OCI-LY7 (cell line): ENCODE measurements around the gene OSBPL3. TPM values are rescaled to one million over a fixed set of nuclear protein-coding genes. Genes with fewer than 3 reads are reported as not detected.

ENCODE experiments used
- BruUV-seq: library from RNA; stranded (reverse); fragments of 400-500 nt; replicated peaks from 2 replicates; lab custom pipeline; 2021; lab: Mats Ljungman, UMichigan
- CTCF ChIA-PET: fragments of 300-600 bp; sonication (Branson Sonifier 250); formaldehyde crosslinking; loops from one replicate; lab custom pipeline; 2022; ENCODE audit warnings: antibody characterized with exemption; ENCODE audit not compliant: unreplicated experiment; lab: Charles Lee
- POLR2A ChIA-PET: fragments of 300-600 bp; sonication (Branson Sonifier 250); formaldehyde crosslinking; loops from one replicate; lab custom pipeline; 2022; ENCODE audit warnings: antibody characterized with exemption; lab: Charles Lee
- DNase-seq: peaks from one replicate; pipeline ENCODE4 v3.0.0-alpha.2; 2015; ENCODE audit warnings: low spot score
- H2AFZ ChIP-seq: fragments of 200-600 bp; sonication (generic), shearing (Covaris generic); 2 replicates; pipeline ENCODE4 v1.6.1; 2014; ENCODE audit warnings: mild to moderate bottlenecking, antibody characterized with exemption, low read length, moderate library complexity
- H3K27ac ChIP-seq: fragments of 200-600 bp; sonication (generic); 2 replicates; pipeline ENCODE4 v1.5.1; 2014; ENCODE audit warnings: mixed run types, low read depth, mild to moderate bottlenecking, moderate library complexity, low read length, inconsistent platforms; ENCODE audit not compliant: poor library complexity, severe bottlenecking
- H3K36me3 ChIP-seq: fragments of 200-600 bp; sonication (generic); 2 replicates; pipeline ENCODE4 v1.6.1; 2014; ENCODE audit warnings: mild to moderate bottlenecking, antibody characterized with exemption, low read length, moderate library complexity, mixed read lengths; ENCODE audit not compliant: insufficient read depth
- H3K4me1 ChIP-seq: fragments of 200-600 bp; sonication (generic); 2 replicates; pipeline ENCODE4 v1.5.1; 2014; ENCODE audit warnings: mild to moderate bottlenecking, low read length; ENCODE audit not compliant: insufficient read depth, poor library complexity, severe bottlenecking
- H3K4me2 ChIP-seq: fragments of 200-600 bp; sonication (generic); 2 replicates; pipeline ENCODE4 v1.6.1; 2014; ENCODE audit warnings: mild to moderate bottlenecking, low read length
- H3K4me3 ChIP-seq: fragments of 200-600 bp; sonication (generic); 2 replicates; pipeline ENCODE4 v1.5.1; 2014; ENCODE audit warnings: mild to moderate bottlenecking, low read depth, low read length; ENCODE audit not compliant: poor library complexity, severe bottlenecking
- H3K79me2 ChIP-seq: fragments of 200-600 bp; sonication (generic); 2 replicates; pipeline ENCODE4 v1.6.1; 2016; ENCODE audit warnings: low read depth, mild to moderate bottlenecking, low read length, moderate library complexity, mixed read lengths; ENCODE audit not compliant: insufficient read depth
- H3K9me2 ChIP-seq: fragments of 200-600 bp; sonication (generic); 2 replicates; pipeline ENCODE4 v1.6.1; 2016; ENCODE audit warnings: mild to moderate bottlenecking, low read length, mixed read lengths; ENCODE audit not compliant: insufficient read depth
- H3K9me3 ChIP-seq: fragments of 200-600 bp; sonication (generic); 2 replicates; pipeline ENCODE4 v1.6.1; 2014; ENCODE audit warnings: mild to moderate bottlenecking, mixed run types, low read length, mixed read lengths
- H4K20me1 ChIP-seq: fragments of 200-600 bp; sonication (generic); 2 replicates; pipeline ENCODE4 v1.6.1; 2014; ENCODE audit warnings: mild to moderate bottlenecking, antibody characterized with exemption, low read length, moderate library complexity, mixed read lengths; ENCODE audit not compliant: insufficient read depth
- EZH2phosphoT487 ChIP-seq: fragments of 200-600 bp; sonication (generic); IDR thresholded peaks from 2 replicates; pipeline ENCODE4 v1.6.1; 2018; ENCODE audit warnings: low read depth, borderline replicate concordance, mild to moderate bottlenecking, mixed run types, antibody characterized with exemption, low read length, moderate library complexity, mixed read lengths
- intact Hi-C: fragments of 100-400 bp; cut with micrococcal nuclease; formaldehyde crosslinking; loops from one replicate; pipeline ENCODE4 v1.10.0; 2022; ENCODE audit not compliant: unreplicated experiment
- total RNA-seq, 2 experiments: library from RNA; depleted of rRNA in 1 of 2; stranded (reverse); fragments of >200 nt in 1 of 2; shearing (Covaris generic) in 1 of 2; gene quantifications; 2 replicates each; pipeline ENCODE4 v1.2.3, GENCODE V29; 2014 to 2022
- TF ChIP-seq, protein P1 (sequence below): fragments of 200-600 bp; sonication (generic); conservative IDR thresholded peaks from 2 replicates; pipeline ENCODE4 v1.5.1; 2014; ENCODE audit warnings: mild to moderate bottlenecking, antibody characterized with exemption, low read length, moderate library complexity, mixed read lengths

Gene OSBPL3
- total RNA-seq, 2 experiments from 2014 or later, result 28.7 to 79.9 TPM

- DNase-seq, result no peak
- H3K9me2 ChIP-seq, result no peaks in the 10 kb centered on the region
- intact Hi-C loops, result loop anchor here (2.0 kb wide), 1 partner anchor 46 kb away; no protein-coding TSS in a partner anchor
- peaks cover 21% of the 10 kb centered on the region for H3K9me3 ChIP-seq
- BruUV-seq, result no TSS peak
- peaks cover 56% of the 10 kb centered on the region for H3K36me3 ChIP-seq
- peak overlapping the region; percentile 89 for H3K4me2 ChIP-seq
- peaks cover 13% of the 10 kb centered on the region; the same call in 1 of the 2 replicates for H4K20me1 ChIP-seq
- H3K27ac ChIP-seq, result peak overlapping the region; percentile 87
- peak overlapping the region; percentile 59 for H3K4me3 ChIP-seq
- no peak overlapping the region for H2AFZ ChIP-seq
- CTCF ChIA-PET, result interaction anchor here (1.7 kb wide), 1 partner anchor 15 kb away, joined by 5 read pairs; no protein-coding TSS in a partner anchor
- POLR2A ChIA-PET, result interaction anchor here (0.9 to 3.2 kb wide), 16 partner anchors 9 to 112 kb away, joined by 3 to 18 read pairs (median 5); no protein-coding TSS in a partner anchor
- peaks cover 92% of the 10 kb centered on the region for H3K4me1 ChIP-seq
- H3K79me2 ChIP-seq, result peaks cover 95% of the 10 kb centered on the region
- no peak for TF ChIP-seq EZH2phosphoT487
- TF ChIP-seq, protein P1, sequence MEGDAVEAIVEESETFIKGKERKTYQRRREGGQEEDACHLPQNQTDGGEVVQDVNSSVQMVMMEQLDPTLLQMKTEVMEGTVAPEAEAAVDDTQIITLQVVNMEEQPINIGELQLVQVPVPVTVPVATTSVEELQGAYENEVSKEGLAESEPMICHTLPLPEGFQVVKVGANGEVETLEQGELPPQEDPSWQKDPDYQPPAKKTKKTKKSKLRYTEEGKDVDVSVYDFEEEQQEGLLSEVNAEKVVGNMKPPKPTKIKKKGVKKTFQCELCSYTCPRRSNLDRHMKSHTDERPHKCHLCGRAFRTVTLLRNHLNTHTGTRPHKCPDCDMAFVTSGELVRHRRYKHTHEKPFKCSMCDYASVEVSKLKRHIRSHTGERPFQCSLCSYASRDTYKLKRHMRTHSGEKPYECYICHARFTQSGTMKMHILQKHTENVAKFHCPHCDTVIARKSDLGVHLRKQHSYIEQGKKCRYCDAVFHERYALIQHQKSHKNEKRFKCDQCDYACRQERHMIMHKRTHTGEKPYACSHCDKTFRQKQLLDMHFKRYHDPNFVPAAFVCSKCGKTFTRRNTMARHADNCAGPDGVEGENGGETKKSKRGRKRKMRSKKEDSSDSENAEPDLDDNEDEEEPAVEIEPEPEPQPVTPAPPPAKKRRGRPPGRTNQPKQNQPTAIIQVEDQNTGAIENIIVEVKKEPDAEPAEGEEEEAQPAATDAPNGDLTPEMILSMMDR, result no peak
Observed at GRCh38 chr7:24933298-24933697, 46.7 kb downstream of the OSBPL3 start.

DNA sequence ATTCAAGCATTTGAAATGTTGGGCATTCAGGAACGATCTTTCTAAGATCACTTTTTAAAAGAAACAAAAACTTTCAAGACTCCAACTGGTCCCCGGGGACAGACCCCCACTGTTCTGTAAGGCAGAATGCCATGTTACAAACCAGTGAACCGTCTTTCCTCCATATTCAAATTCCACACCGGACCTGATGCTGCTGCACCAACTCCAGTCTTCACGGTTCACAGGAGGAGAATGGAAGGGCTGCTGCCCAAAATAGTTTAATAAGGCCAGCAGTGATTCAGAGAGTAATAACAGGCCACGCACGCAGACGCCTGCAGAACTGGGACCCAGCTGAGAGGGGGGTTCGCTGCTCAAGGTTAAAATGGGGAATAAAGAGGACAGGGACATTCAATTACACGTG, 47.2 kb downstream of the OSBPL3 start:
- Histone ChIP-seq H3K27ac (peak overlapping the region; percentile 87), H2AFZ (no peak overlapping the region), H3K4me1 (peaks cover 88% of the 10 kb centered on the region), H3K36me3 (peaks cover 53% of the 10 kb centered on the region), H3K79me2 (peaks cover 91% of the 10 kb centered on the region), H3K4me3 (peak overlapping the region; percentile 59), H3K4me2 (peak overlapping the region; percentile 89), H3K9me3 (peaks cover 16% of the 10 kb centered on the region), H4K20me1 (peaks cover 13% of the 10 kb centered on the region; the same call in 1 of the 2 replicates), H3K9me2 (no peaks in the 10 kb centered on the region)
- BruUV-seq, result no TSS peak
- TF ChIP-seq, protein P1, result no peak
- TF ChIP-seq EZH2phosphoT487, result no peak
- intact Hi-C loops, result loop anchor here (1.0 to 2.0 kb wide), 2 partner anchors 46 to 113 kb away; no protein-coding TSS in a partner anchor
- peak; percentile 87 for DNase-seq
- ChIA-PET CTCF (interaction anchor here (1.7 kb wide), 1 partner anchor 15 kb away, joined by 5 read pairs; no protein-coding TSS in a partner anchor), POLR2A (interaction anchor here (1.1 to 3.2 kb wide), 9 partner anchors 9 to 112 kb away, joined by 3 to 18 read pairs (median 6); no protein-coding TSS in a partner anchor)

DNA sequence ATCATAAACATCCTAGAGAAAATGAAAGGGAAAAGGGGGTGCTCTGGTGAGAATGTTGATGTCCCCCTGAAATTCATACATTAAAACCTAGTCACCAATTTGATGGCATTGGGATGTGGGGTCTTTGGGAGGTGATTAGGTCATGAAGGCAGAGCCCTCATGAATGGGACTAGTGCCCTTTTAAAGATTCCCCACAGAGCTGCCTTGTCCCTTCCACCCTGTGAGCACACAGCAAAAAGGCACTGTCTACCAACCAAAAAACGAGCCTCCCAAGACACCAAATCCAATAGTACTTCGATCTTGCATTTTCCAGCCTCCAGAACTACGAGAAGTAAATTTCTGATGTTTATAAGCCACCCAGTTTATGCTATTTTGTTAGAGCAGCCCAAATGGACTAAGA, 47.6 kb downstream of the OSBPL3 start:
- Histone ChIP-seq H4K20me1 (peaks cover 13% of the 10 kb centered on the region; the same call in 1 of the 2 replicates), H3K27ac (peak overlapping the region; percentile 87), H3K36me3 (peaks cover 51% of the 10 kb centered on the region), H2AFZ (no peak overlapping the region), H3K9me2 (no peaks in the 10 kb centered on the region), H3K9me3 (peaks cover 12% of the 10 kb centered on the region), H3K4me2 (peak overlapping the region; percentile 89), H3K4me3 (peak overlapping the region; percentile 59), H3K4me1 (peaks cover 83% of the 10 kb centered on the region), H3K79me2 (peaks cover 91% of the 10 kb centered on the region)
- CTCF ChIA-PET, result no interaction called here
- no peak for DNase-seq
- TF ChIP-seq, protein P1, result no peak
- no peak for TF ChIP-seq EZH2phosphoT487
- intact Hi-C loops, result loop anchor here (1.0 to 2.0 kb wide), 2 partner anchors 46 to 112 kb away; no protein-coding TSS in a partner anchor
- BruUV-seq, result no TSS peak
- POLR2A ChIA-PET, result interaction anchor here (1.7 to 3.2 kb wide), 4 partner anchors 10 to 21 kb away, joined by 5 to 18 read pairs (median 8); no protein-coding TSS in a partner anchor
